GM13976 (cell line): ENCODE results near the gene CAV2.

ENCODE experiments used
- DNase-seq: peaks from one replicate; pipeline ENCODE4 v3.0.0; 2012; ENCODE audit warnings: low spot score
- CTCF ChIP-seq: IDR thresholded peaks from 2 replicates; pipeline ENCODE4 v1.5.1; 2012; ENCODE audit warnings: borderline replicate concordance, mild to moderate bottlenecking; ENCODE audit not compliant: insufficient read depth; ENCODE audit errors: extremely low read depth, missing control alignments, control extremely low read depth
- in situ Hi-C: fragments of 300-500 bp; cut with MboI; formaldehyde crosslinking; loops from one replicate; pipeline ENCODE4 v1.12.0; 2022; ENCODE audit warnings: low sequenced_read_pairs, mixed read lengths, inconsistent platforms; ENCODE audit not compliant: unreplicated experiment

Gene CAV2

GRCh38 chr7:116554911-116555310 lies 55.4 kb downstream of the CAV2 start:
- DNase-seq = no peak
- in situ Hi-C loops = no loop called here
- TF ChIP-seq CTCF = no peak

- DNase-seq = no peak
- no peak for TF ChIP-seq CTCF
- in situ Hi-C loops = no loop called here
Observed at GRCh38 chr7:116557066-116557585, 57.6 kb downstream of the CAV2 start.

- in situ Hi-C loops = no loop called here
- DNase-seq = no peak
- TF ChIP-seq CTCF = no peak
Observed at GRCh38 chr7:116557901-116558300, 58.4 kb downstream of the CAV2 start.
